ENCODE results near the gene MAU2.
A peak's percentile ranks its signal among the peaks of the same experiment; 100 is the strongest.
"Not testable (repeated sequence)": the region's sequence is repeated elsewhere in the genome, so short reads cannot be mapped to it uniquely, and the experiment has no call there.

MAU2 gene

GRCh38 chr19:19348266-19348665 lies 27.6 kb downstream of the MAU2 start:
- DNase-seq, result no peak

DNA sequence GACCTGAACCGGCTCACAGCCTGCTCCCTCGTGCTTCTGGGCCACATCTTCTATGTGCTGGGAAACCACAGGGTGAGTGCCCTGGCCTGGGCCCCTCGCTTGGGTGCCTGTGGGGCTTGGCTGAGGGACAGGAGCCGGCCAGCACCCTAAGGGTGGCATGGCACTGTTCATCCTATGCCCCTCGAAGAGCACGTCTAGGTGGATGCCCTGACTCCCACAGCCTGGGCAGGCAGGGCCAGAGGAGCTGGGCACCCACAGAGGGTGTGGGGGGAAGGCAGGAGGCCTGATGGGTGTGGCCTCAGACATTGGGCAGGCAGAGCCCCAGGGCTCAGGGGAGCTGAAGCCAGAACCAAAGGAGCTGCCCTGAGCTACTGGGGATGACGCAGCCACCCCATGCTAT lies 28.7 kb downstream of the MAU2 start:
- DNase-seq, result no peak

GRCh38 chr19:19350756-19351155 lies 30.1 kb downstream of the MAU2 start:
- DNase-seq, result not testable (repeated sequence)

DNA sequence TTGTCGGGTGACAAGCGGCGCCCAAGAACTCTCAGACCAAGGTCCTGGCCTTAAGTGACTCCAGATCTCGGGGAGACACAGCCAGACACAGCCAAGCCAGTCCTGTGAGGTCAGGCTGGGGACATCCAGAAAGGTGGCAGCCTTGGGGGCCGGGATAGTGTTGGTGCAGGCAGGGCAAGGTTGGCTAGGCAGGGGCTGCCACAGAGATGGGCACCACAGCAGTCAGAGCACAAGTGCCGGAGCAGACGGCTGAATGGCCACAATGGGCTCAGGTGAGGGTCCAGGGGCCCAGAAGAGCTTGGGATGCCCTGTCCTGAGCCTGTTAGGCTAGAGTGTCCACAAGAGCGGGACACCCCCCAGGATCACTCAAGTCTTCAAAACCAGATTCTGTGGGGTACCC lies 32.2 kb downstream of the MAU2 start:
- DNase-seq, result no peak

DNA sequence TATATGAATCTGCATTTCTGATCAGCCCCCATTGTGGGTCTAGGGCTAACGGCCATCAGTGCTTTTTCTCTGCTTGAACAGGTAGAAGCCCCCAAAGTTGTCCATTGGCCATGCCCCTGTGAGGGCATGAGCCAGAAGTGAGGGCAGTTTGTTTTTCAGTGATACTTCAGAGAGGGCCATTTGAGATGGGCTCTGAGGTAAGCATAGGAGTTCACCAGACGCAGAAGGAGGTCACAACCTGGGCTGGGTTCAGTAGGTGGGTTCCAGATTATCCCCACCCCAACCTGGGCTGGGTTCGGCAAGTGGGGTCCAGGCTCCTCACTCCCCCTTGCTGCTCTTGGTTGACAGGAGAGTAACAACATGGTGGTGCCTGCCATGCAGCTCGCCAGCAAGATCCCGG lies 33.4 kb downstream of the MAU2 start:
- no peak for DNase-seq

DNA sequence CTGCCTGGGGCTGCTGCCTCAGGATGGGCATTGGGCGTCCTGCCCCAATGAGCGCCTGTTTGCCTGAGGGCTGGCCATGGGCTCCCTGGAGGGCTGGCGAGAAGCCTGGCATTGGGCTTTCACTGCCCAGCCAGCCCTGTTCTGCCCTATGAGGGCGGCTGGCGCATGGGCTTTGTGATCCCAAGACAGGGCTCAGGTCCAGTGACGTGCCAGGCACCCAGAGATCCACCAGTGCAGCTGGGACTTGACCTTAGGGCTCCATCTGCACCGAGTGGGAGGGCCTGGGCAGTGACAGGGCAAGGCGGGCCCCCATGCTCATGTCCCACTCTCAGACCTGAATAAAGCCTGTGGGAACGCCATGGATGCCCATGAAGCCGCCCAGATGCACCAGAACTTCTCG lies 34.3 kb downstream of the MAU2 start:
- DNase-seq, result no peak

DNA sequence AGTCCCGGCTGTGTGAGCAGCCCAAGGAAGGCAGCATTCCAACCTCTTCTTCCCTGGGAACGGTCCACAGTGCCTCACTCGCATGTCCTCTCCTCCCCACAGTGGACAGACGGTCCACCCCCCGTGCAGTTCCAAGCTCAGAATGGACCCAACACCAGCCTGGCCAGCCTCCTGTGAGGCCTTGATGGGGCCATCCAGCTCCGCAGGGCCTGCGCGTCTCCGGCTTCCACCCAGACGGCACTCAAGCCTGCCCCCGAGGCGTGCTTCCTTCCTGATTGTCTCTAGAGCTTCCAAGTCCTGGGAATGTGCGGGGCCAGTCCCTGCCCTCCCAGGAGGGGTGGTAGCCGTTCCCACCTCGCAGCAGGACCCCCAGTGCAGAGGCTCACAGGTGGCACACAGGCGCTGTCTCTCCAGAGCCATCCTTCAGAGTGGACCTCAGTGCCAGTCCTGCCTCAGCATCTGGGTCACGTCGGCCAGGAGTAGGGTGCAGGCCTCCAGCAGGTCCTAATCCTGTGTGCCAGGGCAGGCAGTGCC lies 35.0 kb downstream of the MAU2 start:
- no peak for DNase-seq

DNA sequence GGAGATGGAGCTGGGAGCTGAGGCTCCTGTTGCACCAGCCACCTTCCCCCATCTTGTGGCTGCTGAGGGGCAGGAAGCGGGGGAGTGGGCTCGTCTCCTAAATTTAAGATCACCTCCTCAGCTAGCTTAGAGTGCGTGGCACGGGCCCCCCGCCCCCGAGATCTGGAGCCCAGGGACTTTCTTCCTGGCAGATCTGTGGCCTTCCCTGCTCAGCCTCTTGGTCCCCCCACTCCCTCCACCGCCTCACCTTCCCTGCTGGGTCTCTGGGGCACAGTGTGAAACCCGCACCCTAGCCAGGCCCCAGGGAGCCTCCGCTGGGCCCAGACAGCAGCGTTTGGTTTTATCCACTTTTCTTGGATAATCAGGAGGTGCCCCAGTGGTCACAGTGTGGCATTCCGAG lies 35.9 kb downstream of the MAU2 start:
- no peak for DNase-seq

DNA sequence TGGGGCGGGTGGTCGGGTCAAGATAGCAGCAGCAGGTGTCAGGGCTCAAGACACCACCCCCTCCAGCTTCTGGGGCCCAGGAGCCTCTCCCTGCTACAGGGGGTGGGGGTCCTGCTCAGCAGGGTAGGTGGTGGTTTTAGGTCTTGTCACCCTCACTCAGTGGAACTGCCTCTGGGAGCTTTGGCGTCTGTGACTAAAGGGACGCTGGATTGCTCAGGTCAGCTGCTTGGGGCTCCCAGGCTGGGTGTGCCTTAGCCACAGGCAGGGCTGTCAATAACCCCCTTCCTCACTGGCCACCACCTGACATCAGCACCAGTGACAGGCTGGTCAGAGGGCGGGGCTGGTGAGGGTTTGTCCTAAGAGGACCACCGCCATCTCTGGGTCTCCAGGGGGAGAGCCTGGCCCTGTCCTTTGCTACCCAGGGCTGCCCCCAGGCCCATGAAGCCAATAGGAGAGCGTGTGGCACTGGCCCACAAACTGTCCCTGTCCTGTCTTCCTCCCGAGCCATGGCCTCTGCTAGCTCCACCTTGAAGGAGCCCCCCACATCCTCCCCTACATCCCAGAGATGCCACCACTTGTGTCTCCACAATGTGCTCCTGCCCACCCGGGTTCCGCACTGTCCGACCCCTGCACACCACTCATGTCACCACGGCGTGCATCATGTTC lies 36.4 kb downstream of the MAU2 start:
- no peak for DNase-seq

DNA sequence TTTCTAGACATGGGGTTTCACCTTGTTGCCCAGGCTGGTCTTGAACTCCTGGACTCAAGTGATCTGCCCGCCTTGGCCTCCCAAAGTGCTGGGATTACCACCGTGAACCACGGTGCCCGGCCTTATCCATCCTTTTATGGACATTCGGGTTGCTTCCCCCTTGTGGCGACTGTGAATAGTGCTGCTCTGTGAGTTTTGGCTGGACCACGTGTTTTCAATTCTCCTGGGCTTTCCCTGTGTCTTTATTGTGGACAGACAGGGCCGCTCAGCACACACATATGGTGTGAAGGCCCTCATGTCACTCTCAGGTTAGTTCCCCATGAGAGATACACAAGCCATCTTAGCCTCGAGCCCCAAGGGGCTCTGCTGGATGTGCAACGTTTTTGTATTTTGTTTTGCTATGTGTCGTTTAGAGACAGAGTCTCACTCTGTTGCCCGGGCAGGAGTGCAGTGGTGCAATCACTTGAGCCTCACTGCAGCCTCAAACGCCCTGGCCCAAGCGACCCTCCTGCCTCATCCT lies 40.5 kb downstream of the MAU2 start:
- peak; percentile 87 for DNase-seq

GRCh38 chr19:19362075-19362474 lies 41.4 kb downstream of the MAU2 start:
- DNase-seq, result no peak

- DNase-seq, result peak; percentile 81
Measured at GRCh38 chr19:19366434-19367396, 46.1 kb downstream of the MAU2 start.

GRCh38 chr19:19368087-19368486 lies 47.5 kb downstream of the MAU2 start:
- DNase-seq, result no peak

DNA sequence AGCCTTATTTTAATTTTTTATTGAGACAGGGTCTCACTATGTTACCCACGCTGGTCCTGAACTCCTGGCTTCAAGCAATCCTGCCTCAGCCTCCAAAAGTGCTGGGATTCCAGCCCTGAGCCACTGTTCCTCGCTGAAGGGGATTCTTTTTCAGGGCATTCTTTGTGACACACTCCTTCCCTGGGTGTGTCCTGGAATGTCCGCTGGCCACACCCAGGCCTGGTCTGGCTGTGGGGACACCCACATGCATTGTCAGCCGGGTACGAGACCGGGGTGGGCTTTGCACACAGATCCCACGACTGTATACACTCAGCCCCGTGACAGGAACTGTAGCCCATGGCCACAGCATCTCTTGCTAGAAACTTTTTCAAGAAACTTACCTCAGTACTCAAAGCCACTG lies 50.4 kb downstream of the MAU2 start:
- no peak for DNase-seq

- peak; percentile 75 for DNase-seq
Measured at GRCh38 chr19:19372656-19373416, 52.2 kb downstream of the MAU2 start.

DNA sequence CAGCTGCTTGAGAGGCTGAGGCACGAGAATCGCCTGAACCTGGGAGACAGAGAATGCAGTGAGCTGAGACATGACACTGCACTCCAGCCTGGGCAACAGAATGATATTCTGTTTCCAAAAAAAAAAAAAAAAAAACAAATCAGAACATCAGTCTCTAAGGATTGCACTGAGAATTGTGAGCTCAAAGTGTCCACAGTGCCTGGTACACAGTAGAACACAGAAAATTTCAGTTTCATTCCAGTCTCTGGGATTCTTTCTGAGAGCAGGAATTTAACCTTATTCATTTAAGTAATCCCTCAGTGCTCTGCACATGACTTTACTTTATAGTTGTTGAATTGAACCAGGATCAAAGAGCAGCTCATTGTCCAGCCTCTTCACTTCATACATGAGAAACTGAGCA lies 58.9 kb downstream of the MAU2 start:
- no peak for DNase-seq

GRCh38 chr19:19380316-19380715 lies 59.7 kb downstream of the MAU2 start:
- DNase-seq, result not testable (repeated sequence)

DNA sequence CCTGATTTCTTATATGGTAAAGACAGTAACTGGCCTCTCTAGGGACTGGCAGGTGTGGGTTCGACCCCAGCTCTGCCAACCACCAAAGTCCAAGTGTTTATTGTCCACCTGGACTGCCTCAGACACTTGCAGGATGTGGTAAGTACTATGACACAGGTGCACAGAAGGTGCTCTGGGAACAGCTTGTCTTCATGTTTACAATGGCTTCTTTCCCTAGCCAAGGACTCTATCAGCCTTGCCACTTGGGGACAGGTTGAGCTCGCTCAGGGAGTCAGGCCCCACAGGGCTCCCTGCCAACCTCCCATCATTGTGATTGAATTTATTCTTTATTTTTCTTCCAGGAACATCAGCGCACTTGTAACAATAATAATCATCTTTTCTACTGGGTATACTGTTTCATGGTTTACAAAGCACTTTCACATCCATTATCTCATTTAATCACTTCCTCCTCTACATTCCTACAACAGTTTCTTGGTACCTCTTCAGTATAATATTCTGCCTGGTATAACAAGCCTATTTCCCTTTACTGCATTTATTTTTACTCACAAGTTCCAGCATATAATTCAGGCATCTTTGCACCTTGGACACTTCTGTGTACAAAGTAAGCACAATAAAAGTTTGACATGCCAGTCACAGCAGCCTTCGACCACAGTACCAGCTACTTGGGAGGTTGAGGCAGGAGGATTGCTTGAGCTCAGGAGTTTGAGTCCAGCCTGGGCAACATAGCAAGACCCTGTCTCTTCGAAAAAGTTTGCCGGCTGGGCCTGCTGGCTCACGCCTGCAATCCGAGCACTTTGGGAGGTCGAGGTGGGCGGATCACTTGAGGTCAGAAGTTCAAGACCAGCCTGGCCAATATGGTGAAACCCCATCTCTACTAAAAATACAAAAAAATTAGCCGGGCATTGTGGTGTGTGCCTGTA lies 60.6 kb downstream of the MAU2 start:
- no peak for DNase-seq

- DNase-seq, result no peak
Measured at GRCh38 chr19:19382118-19382517, 61.5 kb downstream of the MAU2 start.

DNA sequence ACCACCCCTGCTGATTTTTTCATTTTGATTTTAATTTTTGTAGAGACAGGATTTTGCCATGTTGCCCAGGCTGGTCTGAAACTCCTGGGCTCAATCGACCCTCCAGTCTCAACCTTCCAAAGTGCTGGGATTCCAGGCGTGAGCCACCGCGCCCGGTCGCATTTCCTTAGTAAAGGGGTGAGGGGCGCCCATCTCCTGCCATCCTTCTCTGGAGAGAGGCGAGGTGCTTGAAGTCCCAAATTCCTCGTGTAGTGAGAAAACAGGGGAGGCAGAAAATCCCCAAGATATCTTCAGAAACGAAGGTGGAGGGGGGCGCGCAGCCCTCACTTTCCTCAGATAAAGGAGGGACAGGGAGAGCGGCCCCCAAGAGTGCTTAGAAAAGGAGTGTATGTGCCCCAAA lies 63.9 kb downstream of the MAU2 start:
- DNase-seq, result no peak

DNA sequence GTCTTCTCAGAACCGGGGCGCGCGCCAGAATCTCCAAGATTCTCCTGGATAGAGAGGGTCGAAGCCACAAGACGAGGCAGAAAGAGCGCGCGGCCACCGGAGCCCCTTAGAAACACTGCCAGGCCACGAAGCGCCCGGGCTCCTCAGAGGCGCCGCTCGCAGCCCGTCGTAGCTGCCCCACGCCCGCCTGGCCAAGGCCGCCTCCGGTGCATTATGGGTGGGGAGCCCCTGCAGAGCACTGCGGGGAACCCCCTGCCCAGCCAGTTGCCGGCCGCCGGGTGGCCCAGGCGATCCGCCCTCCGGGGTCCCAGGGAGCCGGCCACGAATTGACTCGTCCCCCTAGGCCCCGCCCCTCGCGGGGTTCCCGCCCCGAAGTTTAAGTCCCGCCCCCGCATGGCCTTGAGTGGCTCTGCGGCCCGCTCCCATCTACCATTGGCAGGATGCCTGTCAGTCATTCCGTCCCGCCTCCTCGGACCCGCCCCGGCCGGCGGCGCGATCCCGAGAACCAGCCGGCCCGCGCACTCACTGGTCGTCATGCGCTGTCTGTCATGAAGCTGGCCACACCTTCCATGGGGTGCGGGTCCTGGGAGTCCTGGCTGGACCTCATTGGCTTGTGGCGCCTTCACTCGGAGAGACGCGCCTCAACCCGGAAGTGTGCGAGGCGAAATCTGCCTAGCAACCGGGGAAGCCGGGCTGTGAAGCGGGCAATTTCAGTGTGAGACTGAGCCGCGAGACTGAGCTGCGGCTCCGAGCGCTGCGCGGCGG lies 64.7 kb downstream of the MAU2 start:
- DNase-seq, result peak; percentile 100
